ENCODE data around the gene UNC119.

DNA sequence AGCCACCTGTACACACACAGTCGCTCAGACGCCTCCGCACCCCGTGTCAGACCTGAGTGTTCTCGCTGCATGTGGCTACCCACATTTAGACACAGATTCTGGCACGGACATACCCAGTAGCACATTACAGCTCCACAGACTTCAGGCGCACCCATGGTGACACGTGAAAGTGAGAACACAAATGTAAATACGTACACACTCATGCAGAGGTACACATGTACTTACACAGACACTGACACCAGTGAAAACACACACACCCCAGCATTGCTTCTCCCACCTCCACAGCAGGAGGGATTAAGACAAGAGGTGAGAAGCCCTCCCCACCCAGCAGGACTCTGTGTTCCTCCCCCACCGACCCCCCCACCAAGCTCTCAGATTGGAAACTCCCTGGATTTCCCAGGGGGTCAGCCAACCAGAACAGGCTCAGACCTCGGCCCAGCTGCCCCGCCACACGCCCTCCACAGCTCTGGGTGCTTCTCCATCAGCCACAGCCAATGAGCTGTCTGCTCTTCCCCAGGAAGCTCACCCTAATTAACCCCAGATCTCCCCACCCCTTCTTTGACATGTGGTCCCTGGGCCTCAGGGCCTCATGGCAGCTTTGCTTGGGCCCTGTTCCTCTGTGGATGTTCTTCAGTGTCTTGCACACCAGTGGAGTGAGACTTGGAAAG lies 51.6 kb downstream of the UNC119 start:
- TF ChIP-seq POLR2A (IDR thresholded peaks at IDR 0.05) = no peak
- TF ChIP-seq, protein P1, sequence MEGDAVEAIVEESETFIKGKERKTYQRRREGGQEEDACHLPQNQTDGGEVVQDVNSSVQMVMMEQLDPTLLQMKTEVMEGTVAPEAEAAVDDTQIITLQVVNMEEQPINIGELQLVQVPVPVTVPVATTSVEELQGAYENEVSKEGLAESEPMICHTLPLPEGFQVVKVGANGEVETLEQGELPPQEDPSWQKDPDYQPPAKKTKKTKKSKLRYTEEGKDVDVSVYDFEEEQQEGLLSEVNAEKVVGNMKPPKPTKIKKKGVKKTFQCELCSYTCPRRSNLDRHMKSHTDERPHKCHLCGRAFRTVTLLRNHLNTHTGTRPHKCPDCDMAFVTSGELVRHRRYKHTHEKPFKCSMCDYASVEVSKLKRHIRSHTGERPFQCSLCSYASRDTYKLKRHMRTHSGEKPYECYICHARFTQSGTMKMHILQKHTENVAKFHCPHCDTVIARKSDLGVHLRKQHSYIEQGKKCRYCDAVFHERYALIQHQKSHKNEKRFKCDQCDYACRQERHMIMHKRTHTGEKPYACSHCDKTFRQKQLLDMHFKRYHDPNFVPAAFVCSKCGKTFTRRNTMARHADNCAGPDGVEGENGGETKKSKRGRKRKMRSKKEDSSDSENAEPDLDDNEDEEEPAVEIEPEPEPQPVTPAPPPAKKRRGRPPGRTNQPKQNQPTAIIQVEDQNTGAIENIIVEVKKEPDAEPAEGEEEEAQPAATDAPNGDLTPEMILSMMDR (IDR thresholded peaks at IDR 0.05) = no peak
- no peak for TF ChIP-seq POLR2AphosphoS5 (IDR thresholded peaks at IDR 0.05)
